PC-3 (cell line): ENCODE measurements around the gene CCRL2. TPM values are rescaled to one million over a fixed set of nuclear protein-coding genes. Genes with fewer than 3 reads are reported as not detected.

Experiments
- ATAC-seq: fragments of 200-7000 bp; cut with Tn5 transposase; 2 replicates; pipeline ENCODE4 v1.9.1; 2020; ENCODE audit warnings: mild to moderate bottlenecking, moderate library complexity
- BruUV-seq: library from RNA; stranded (reverse); fragments of 400-500 nt; replicated peaks from 2 replicates; lab custom pipeline; 2021; lab: Mats Ljungman, UMichigan
- CTCF ChIA-PET: fragments of 300-600 bp; sonication (Branson Sonifier 250); formaldehyde crosslinking; loops from one replicate; lab custom pipeline; 2022; ENCODE audit warnings: antibody characterized with exemption; lab: Charles Lee
- POLR2A ChIA-PET: fragments of 300-600 bp; sonication (Branson Sonifier 250); formaldehyde crosslinking; loops from one replicate; lab custom pipeline; 2022; ENCODE audit warnings: antibody characterized with exemption; ENCODE audit not compliant: unreplicated experiment; lab: Charles Lee
- DNase-seq: peaks from one replicate; pipeline ENCODE4 v3.0.0-alpha.2; 2015
- H2AFZ ChIP-seq: fragments of 300-600 bp; sonication (generic); 2 replicates; pipeline ENCODE4 v1.6.0; 2016; ENCODE audit warnings: antibody characterized with exemption, low read length
- H3F3A ChIP-seq: fragments of 300-600 bp; sonication (generic); one replicate; pipeline ENCODE4 v1.6.0; 2017; ENCODE audit warnings: antibody characterized with exemption, low read length, control low read depth, mild to moderate bottlenecking; ENCODE audit not compliant: unreplicated experiment
- H3K27ac ChIP-seq: fragments of 300-600 bp; sonication (generic); 2 replicates; pipeline ENCODE4 v1.5.1; 2016; ENCODE audit warnings: mild to moderate bottlenecking, low read length
- H3K27me3 ChIP-seq: fragments of 300-600 bp; sonication (generic); 2 replicates; pipeline ENCODE4 v1.6.1; 2016; ENCODE audit warnings: low read length, mixed read lengths
- H3K36me3 ChIP-seq: fragments of 300-600 bp; sonication (generic); 2 replicates; pipeline ENCODE4 v1.6.1; 2016; ENCODE audit warnings: low read depth, mixed run types, low read length, mixed read lengths
- H3K4me1 ChIP-seq: fragments of 300-600 bp; sonication (generic); 2 replicates; pipeline ENCODE4 v1.5.1; 2016; ENCODE audit warnings: low read length; ENCODE audit not compliant: insufficient read depth
- H3K4me2 ChIP-seq: fragments of 300-600 bp; sonication (generic); 2 replicates; pipeline ENCODE4 v1.6.0; 2016; ENCODE audit warnings: low read length
- H3K4me3 ChIP-seq: fragments of 300-600 bp; sonication (generic); 2 replicates; pipeline ENCODE4 v1.5.1; 2016; ENCODE audit warnings: mild to moderate bottlenecking, low read length, mixed read lengths
- H3K79me2 ChIP-seq: fragments of 300-600 bp; sonication (generic); 2 replicates; pipeline ENCODE4 v1.6.1; 2017; ENCODE audit warnings: low read length, mixed read lengths
- H3K9ac ChIP-seq: fragments of 300-600 bp; sonication (generic); 2 replicates; pipeline ENCODE4 v1.6.0; 2016; ENCODE audit warnings: mild to moderate bottlenecking, low read length
- H3K9me2 ChIP-seq: fragments of 300-600 bp; sonication (generic); replicated peaks from 2 replicates; pipeline ENCODE4 v1.6.1; 2016; ENCODE audit warnings: mixed run types, low read length, mixed read lengths
- H3K9me3 ChIP-seq: fragments of 300-600 bp; sonication (generic); 2 replicates; pipeline ENCODE4 v1.6.1; 2016; ENCODE audit warnings: low read length, mixed read lengths
- H4K20me1 ChIP-seq: fragments of 300-600 bp; sonication (generic); 2 replicates; pipeline ENCODE4 v1.6.1; 2016; ENCODE audit warnings: low read length, mixed read lengths
- EZH2 ChIP-seq: fragments of 300-600 bp; sonication (generic); IDR thresholded peaks from one replicate; pipeline ENCODE4 v1.6.1; 2017; ENCODE audit warnings: antibody characterized with exemption, mild to moderate bottlenecking, low read length; ENCODE audit not compliant: unreplicated experiment
- EZH2phosphoT487 ChIP-seq: fragments of 300-600 bp; sonication (generic); IDR thresholded peaks from 2 replicates; pipeline ENCODE4 v1.6.1; 2018; ENCODE audit warnings: mild to moderate bottlenecking, antibody characterized with exemption, low read length, borderline replicate concordance
- intact Hi-C: fragments of 100-400 bp; cut with micrococcal nuclease; formaldehyde crosslinking; loops from 2 replicates; pipeline ENCODE4 v1.9.0; 2023
- total RNA-seq: library from RNA; depleted of rRNA; stranded (reverse); fragments of >200 nt; gene quantifications from 2 replicates; pipeline ENCODE4 v1.2.3, GENCODE V29; 2014
- TF ChIP-seq, protein P1 (sequence below): fragments of 300-600 bp; sonication (generic); conservative IDR thresholded peaks from 2 replicates; pipeline ENCODE4 v1.5.1; 2017; ENCODE audit warnings: antibody characterized with exemption, low read depth, mild to moderate bottlenecking, low read length

CCRL2 gene
- total RNA-seq, 1 experiment from 2014 or later = 5.5 TPM

DNA sequence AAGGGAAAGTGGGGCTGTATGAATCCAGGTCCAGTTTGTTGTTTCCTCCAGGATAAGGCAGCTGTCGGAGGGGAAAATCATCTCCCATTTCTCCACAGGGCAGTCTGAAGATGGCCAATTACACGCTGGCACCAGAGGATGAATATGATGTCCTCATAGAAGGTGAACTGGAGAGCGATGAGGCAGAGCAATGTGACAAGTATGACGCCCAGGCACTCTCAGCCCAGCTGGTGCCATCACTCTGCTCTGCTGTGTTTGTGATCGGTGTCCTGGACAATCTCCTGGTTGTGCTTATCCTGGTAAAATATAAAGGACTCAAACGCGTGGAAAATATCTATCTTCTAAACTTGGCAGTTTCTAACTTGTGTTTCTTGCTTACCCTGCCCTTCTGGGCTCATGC lies 911 bp downstream of the CCRL2 start:
- Histone ChIP-seq H3K9me2 (no peaks in the 10 kb centered on the region), H3K4me2 (peak overlapping the region; percentile 86), H2AFZ (peak overlapping the region; percentile 74), H4K20me1 (no peaks in the 10 kb centered on the region), H3F3A (no peaks in the 10 kb centered on the region), H3K27ac (peak overlapping the region; percentile 95), H3K27me3 (no peaks in the 10 kb centered on the region), H3K79me2 (no peaks in the 10 kb centered on the region), H3K36me3 (no peaks in the 10 kb centered on the region), H3K9ac (peak overlapping the region; percentile 79), H3K9me3 (no peaks in the 10 kb centered on the region), H3K4me3 (peak overlapping the region; percentile 63), H3K4me1 (peaks cover 48% of the 10 kb centered on the region)
- ATAC-seq = peak; percentile 11
- intact Hi-C loops = loop anchor here (2.0 to 5.0 kb wide), 2 partner anchors 15 to 284 kb away; partner anchors contain the start of gene ALS2CL
- CTCF ChIA-PET = interaction anchor here (1.1 to 1.3 kb wide), 2 partner anchors 35 to 192 kb away, joined by 4 read pairs; no protein-coding TSS in a partner anchor
- peak; percentile 24 for DNase-seq
- TF ChIP-seq EZH2phosphoT487 = no peak
- TF ChIP-seq, protein P1, sequence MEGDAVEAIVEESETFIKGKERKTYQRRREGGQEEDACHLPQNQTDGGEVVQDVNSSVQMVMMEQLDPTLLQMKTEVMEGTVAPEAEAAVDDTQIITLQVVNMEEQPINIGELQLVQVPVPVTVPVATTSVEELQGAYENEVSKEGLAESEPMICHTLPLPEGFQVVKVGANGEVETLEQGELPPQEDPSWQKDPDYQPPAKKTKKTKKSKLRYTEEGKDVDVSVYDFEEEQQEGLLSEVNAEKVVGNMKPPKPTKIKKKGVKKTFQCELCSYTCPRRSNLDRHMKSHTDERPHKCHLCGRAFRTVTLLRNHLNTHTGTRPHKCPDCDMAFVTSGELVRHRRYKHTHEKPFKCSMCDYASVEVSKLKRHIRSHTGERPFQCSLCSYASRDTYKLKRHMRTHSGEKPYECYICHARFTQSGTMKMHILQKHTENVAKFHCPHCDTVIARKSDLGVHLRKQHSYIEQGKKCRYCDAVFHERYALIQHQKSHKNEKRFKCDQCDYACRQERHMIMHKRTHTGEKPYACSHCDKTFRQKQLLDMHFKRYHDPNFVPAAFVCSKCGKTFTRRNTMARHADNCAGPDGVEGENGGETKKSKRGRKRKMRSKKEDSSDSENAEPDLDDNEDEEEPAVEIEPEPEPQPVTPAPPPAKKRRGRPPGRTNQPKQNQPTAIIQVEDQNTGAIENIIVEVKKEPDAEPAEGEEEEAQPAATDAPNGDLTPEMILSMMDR = no peak
- no TSS peak for BruUV-seq
- POLR2A ChIA-PET = interaction anchor here (0.6 kb wide), 1 partner anchor 412 kb away, joined by 3 read pairs; the partner anchor contains the start of gene FYCO1

GRCh38 chr3:46408853-46409252 lies 1.8 kb downstream of the CCRL2 start:
- no peak for DNase-seq
- ChIA-PET POLR2A (interaction anchor here (0.6 kb wide), 1 partner anchor 130 kb away, joined by 3 read pairs; no protein-coding TSS in a partner anchor), CTCF (no interaction called here)
- no TSS peak for BruUV-seq
- H3K4me3 ChIP-seq = peak overlapping the region; percentile 63; the same call in 1 of the 2 replicates
- H3K4me1 ChIP-seq = peaks cover 48% of the 10 kb centered on the region
- TF ChIP-seq EZH2 (no peak), EZH2phosphoT487 (no peak)
- TF ChIP-seq, protein P1 = no peak
- no peak for ATAC-seq
- H4K20me1 ChIP-seq = no peaks in the 10 kb centered on the region
- H2AFZ ChIP-seq = no peak overlapping the region
- H3K4me2 ChIP-seq = peak overlapping the region; percentile 86
- H3K36me3 ChIP-seq = no peaks in the 10 kb centered on the region
- no peaks in the 10 kb centered on the region for H3K9me2 ChIP-seq
- H3K27ac ChIP-seq = no peak overlapping the region
- H3F3A ChIP-seq = no peaks in the 10 kb centered on the region
- H3K9me3 ChIP-seq = no peaks in the 10 kb centered on the region
- H3K79me2 ChIP-seq = no peaks in the 10 kb centered on the region
- intact Hi-C loops = loop anchor here (5.0 kb wide), 1 partner anchor 283 kb away; the partner anchor contains the start of gene ALS2CL
- no peak overlapping the region for H3K9ac ChIP-seq
- H3K27me3 ChIP-seq = no peaks in the 10 kb centered on the region

DNA sequence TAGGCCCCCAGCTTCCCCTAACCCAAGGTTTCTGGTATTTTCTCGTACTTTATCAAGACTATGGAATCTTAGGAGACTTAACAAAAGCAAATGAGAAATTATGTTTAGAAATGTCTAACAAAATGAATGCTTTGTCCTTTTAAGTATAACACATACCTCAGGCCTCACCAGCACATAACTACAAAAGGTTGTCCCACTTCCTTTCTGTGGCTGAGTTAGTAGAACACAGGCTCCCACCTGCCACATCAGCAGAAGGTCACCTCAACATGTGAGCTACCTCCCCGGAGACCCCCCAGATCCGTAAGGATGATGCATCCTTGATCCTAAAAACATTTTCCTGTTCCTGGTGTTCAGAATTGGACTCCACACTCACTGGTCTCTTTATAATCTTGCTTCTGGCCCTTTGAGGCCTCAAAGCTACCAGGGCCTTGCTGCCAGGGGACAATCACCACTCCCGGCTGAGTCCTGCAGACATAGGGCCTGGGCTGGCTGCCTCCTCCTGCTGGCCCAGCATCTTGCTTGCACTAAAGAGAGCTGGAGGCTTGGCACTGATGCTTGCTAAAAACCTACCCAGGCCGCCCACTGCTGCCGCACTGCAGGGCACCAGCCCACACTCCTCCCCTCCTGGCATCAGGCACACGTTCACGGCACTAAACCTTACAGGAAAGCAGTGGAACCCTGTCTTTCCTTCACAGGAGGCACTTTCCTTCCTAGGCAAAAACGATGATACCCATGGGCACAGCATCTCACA lies 2.9 kb downstream of the CCRL2 start:
- peaks cover 46% of the 10 kb centered on the region for H3K4me1 ChIP-seq
- no peaks in the 10 kb centered on the region for H3K79me2 ChIP-seq
- no peak overlapping the region for H3K4me3 ChIP-seq
- no TSS peak for BruUV-seq
- DNase-seq (no peak), ATAC-seq (no peak)
- H3K27me3 ChIP-seq = no peaks in the 10 kb centered on the region
- H4K20me1 ChIP-seq = no peaks in the 10 kb centered on the region
- H3K9me2 ChIP-seq = no peaks in the 10 kb centered on the region
- no peaks in the 10 kb centered on the region for H3F3A ChIP-seq
- no peak overlapping the region for H3K9ac ChIP-seq
- H3K9me3 ChIP-seq = no peaks in the 10 kb centered on the region
- TF ChIP-seq, protein P1 = no peak
- TF ChIP-seq EZH2phosphoT487 (no peak), EZH2 (no peak)
- ChIA-PET CTCF (no interaction called here), POLR2A (no interaction called here)
- no peak overlapping the region for H3K27ac ChIP-seq
- H3K4me2 ChIP-seq = no peak overlapping the region
- H3K36me3 ChIP-seq = no peaks in the 10 kb centered on the region
- intact Hi-C loops = loop anchor here (5.0 kb wide), 1 partner anchor 282 kb away; the partner anchor contains the start of gene ALS2CL
- no peak overlapping the region for H2AFZ ChIP-seq
